GM12873 (cell line): ENCODE data around the gene SYNE2.

Source experiments
- CTCF ChIP-seq: IDR thresholded peaks from 2 replicates; pipeline ENCODE4 v1.5.1; 2012; ENCODE audit warnings: low read depth, mild to moderate bottlenecking, moderate library complexity, low read length, control low read depth; ENCODE audit not compliant: insufficient read depth; ENCODE audit errors: missing control alignments

SYNE2 gene

GRCh38 chr14:63874223-63874622 is 21.4 kb downstream of the SYNE2 start:
- no peak for TF ChIP-seq CTCF

- no peak for TF ChIP-seq CTCF
Measured at GRCh38 chr14:63875311-63875710, 22.5 kb downstream of the SYNE2 start.

- no peak for TF ChIP-seq CTCF
Measured at GRCh38 chr14:63877550-63877939, 24.7 kb downstream of the SYNE2 start.

GRCh38 chr14:63878052-63878451 is 25.2 kb downstream of the SYNE2 start:
- TF ChIP-seq CTCF = no peak

- TF ChIP-seq CTCF = no peak
Measured at GRCh38 chr14:63878792-63879191, 26.0 kb downstream of the SYNE2 start.

GRCh38 chr14:63881926-63882325 is 29.1 kb downstream of the SYNE2 start:
- TF ChIP-seq CTCF = no peak

GRCh38 chr14:63887899-63888298 is 35.1 kb downstream of the SYNE2 start:
- TF ChIP-seq CTCF = no peak
